Dermis microvascular lymphatic vessel endothelial cell (primary cell): Measurements from ENCODE around the gene RPS6KA6. TPM values are rescaled to one million over a fixed set of nuclear protein-coding genes. Genes with fewer than 3 reads are reported as not detected.
"Not testable (repeated sequence)": the region's sequence is repeated elsewhere in the genome, so short reads cannot be mapped to it uniquely, and the experiment has no call there.

Experiments used
- DNase-seq, 2 donors: peaks; one replicate each; pipeline versions ENCODE4 v3.0.0 to v3.0.0-alpha.2; 2010; ENCODE audit warnings: low read depth in 2 of 2
- total RNA-seq: library from RNA; depleted of rRNA; stranded (reverse); fragments of >200 nt; gene quantifications from 2 replicates; pipeline ENCODE4 v1.2.1, GENCODE V29; 2014

Gene RPS6KA6
- total RNA-seq, 1 donor from 2014 or later = 0.51 TPM

DNA sequence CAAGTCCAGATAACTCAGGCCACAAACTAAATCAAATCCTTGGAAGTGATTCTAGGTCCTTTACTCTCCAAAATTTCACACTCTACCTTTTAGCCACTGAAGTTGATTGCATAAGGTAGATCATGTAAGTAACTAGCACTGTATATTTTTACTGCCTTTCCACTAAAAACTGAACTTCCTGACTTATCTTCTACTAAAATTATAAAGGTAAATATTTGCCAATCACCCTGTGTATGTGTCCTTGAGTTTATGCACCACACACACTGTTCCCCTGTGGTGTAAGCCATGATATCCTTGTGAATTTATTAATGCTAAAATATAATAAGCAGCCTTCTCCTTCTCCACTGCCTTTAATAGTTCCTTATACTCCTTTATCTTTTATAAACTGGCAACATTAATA is 25.6 kb downstream of the RPS6KA6 start:
- no peak for DNase-seq

DNA sequence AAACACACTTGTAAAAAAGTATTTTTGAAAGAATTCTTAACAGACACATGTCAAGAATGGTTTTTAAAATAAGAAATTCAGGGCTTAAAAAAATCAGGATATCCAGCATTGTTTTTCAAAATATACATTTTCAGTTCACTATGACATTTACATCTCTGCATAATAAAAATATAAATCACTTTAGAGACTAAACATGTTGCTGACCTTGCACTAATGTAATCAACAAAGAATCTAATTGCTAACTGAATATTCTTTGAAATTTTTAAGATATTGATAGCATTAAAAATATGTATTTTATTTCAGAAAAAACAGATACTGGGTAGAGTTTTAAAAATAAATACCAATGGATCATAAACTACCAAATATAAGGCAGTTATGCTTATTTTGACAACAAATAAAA is 26.4 kb downstream of the RPS6KA6 start:
- DNase-seq = no peak

DNA sequence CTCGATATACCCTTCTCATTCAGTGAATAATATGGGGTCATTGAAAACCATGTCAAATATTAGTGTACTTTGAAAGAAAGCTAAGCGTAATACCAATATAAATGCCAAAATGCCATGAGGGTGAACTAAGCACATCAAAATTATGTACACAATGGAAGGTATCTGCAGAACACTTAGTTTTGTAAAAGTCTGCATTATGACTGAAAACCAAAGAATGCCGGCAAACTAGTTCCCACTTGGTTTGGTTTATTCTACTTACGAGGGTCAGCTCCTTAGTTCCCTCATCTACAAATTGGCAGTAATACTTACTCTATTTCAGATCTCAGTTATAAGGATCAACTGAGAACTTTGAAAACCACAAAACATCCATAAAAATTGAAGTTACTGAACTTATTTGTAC is 27.3 kb downstream of the RPS6KA6 start:
- DNase-seq = no peak

DNA sequence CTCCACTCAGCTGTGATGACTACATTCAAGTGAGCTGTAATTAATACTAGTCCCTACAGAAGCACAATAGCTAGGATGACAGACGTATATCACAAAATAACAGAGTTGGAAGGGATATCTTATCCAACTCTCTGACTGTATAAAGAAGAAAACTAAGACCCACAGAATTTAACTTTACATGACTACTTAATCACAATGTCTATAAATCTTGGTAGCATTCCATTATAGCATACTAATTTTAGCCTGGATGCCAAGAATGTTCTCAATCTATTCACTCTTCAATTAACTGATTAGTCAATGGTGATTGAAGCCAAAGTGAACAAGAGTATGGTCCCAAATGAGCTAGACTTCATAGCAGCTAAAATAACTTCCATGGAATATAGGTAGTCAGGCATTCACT is 31.2 kb downstream of the RPS6KA6 start:
- no peak for DNase-seq

DNA sequence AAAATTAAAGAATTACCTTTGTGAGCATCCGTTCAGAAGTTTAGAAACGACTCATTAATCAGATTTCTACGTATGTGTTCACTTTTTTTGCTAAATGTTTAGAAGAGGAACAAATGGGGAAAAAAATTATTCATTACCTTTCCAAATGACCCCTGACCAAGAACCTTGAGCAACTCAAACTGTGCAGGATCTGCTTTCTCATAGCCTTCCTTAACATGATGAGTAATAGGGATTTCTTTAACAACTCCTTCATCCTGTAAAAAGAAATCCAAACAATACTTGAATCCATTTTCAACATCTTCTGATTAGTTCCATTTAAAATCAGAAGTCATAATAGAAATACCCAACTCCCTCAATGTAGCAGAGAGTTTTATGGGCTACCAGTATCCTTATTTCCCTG is 32.1 kb downstream of the RPS6KA6 start:
- DNase-seq = no peak

DNA sequence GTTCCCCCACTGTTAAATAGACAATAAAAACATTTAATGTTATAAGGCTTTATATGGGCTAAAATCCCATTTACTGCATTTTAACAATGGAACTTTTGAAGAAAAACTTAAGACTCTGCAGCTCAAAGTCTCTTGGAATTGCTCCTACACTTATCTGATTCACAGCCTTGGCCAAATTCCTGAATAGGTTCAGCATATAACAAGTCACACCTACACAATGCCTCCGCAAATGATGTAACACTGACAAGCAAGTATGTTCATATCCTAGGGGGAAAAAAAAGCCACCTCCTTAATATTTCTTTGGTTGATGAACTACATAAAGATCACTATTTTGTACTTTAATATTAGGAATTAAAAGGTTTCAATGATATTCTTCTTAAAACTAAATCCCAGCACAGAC is 34.5 kb downstream of the RPS6KA6 start:
- DNase-seq = no peak

DNA sequence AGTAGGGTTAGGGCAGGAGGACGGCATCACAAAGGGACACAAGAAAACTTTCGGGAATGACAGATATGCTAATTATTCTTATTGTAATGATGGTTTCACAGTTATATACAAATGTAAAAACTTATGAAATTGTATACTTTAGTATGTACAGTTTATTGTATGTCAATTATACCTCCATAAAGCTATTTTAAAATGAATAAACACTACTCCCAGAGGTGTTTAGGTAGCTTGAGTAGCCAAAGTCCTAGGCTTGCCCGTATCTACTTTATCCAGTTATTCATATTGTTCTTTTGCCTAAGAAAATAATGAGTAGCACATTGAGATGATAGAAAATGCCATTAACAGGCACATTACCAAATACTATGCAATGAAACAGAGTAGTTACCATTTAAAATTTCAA is 43.0 kb downstream of the RPS6KA6 start:
- DNase-seq = no peak

DNA sequence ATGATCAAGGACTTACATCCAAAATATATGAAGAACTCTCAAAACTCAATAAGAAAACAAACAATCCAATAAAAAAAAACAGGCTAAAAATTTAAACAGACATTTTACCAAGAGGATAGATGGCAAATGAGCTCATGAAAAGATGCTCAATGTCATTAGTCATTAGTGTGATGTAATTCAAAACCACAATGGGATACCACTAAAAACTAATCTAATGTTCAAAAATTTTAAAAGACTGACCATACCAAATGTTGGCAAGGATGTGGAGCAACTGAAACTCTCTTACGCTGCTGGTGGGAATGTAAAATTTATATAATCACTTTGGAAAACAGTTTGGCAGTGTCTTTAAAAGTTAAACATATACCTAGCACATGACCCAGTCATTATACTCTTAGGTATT is 43.7 kb downstream of the RPS6KA6 start:
- DNase-seq = no peak

DNA sequence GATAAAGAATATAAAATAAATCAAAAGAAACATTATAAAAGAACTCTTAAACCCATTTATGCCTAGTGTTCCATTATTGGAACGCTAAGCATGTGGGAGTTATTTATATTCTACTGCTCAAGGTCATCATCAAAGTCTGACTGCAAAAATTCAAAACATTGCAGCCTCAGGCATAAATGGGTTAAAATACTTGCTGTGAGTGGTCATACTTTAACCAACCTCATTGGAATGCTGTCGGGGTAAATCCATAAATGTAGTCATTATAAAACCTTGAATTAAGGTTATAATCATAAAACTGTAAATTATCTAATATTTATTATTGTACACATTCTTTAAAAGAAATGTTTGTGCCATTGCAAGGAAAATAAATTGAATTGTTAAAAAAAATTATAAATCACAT is 55.0 kb downstream of the RPS6KA6 start:
- no peak for DNase-seq

DNA sequence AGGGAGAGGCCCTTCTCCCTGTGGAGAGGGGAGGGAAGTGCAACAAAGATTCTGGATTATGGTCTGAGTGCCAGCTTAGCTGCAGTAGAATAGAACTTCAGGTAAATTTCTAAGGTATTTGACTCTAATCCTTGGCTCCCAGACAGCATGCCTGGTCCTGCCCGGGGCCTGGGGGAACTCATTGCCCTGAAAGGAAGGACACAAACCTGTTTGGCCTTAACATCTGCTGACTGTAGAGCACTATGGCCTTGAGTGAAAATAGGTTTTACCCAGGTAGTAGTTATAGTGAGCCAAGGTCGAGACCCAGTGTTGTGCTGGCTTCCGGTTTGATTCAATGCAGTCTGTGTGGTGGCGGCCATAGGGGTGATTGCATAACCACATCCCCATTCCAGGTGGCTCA is 64.4 kb downstream of the RPS6KA6 start:
- DNase-seq = no peak

DNA sequence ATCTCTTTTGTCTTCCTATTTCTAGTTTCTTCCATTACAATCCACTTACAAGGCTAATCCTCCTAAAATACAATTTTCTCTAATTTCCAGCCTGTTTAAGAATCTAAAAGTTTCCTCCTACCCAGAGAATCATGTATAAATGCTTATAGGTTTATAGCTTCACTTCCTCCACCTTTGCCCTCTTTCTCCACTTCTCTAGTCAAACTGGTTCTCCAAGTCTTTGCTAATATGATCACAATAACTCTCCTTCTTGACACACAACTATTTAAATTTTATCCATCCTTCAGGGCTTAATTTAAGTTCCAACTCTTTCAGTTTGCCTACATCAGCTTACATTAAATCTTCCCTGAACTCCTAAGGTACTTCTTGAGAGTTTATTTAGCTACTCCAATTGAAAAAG is 69.2 kb downstream of the RPS6KA6 start:
- no peak for DNase-seq

DNA sequence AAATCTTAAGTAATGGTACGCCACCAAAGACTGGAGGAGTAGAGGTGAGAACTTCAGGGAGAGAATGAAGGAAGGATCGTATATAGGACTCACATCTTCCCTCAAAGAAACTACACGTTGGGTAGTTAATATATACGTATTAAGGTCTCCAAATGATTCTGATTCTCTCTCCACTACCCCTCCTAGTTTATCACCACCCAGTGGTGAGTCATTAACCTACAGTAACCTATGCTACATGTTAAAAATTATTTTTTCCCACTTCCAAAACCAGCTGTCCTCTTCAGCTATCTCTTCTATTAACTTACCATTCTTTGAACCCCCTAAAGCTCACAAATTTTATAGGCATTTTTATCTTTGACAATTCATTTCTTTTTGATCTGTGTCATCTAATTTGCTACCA is 69.7 kb downstream of the RPS6KA6 start:
- DNase-seq = no peak

DNA sequence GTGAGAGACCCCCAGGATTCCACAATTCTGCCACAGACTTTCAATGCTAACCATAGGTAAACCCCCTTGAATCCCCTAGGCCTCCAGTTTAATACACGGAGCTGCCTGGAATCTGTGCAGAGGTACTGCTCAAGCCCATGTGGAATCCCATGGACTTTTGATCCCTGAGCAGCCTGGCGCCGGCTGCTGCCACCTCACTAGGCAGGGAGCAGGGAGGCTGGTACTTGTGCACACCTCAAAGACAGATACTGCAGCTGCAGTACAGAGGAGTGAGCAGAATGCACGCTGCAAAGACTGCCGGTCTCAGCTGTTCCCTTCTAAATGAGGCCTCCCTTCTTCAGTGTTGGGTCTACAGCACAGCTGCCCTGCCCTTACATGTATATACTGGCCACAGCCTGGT is 79.4 kb downstream of the RPS6KA6 start:
- no peak for DNase-seq

DNA sequence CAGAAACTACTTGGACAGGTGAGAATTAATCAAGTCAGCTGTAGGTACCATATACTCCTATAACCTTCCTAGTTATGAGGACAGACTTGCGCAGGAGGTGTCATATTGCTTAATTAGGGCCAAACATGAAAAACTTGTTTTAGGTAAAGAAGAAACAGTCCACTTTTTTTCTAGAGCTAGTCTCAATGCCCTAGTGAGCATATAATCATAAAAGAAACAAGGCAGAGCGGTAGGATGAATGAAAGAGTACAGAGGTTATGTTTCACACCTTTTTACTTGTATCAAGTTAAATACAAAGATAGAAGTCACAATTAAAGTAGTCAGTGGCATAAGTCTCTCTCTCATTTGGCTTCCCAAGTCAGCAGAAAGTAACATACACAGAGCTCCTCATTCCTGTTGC is 88.9 kb downstream of the RPS6KA6 start:
- no peak for DNase-seq

DNA sequence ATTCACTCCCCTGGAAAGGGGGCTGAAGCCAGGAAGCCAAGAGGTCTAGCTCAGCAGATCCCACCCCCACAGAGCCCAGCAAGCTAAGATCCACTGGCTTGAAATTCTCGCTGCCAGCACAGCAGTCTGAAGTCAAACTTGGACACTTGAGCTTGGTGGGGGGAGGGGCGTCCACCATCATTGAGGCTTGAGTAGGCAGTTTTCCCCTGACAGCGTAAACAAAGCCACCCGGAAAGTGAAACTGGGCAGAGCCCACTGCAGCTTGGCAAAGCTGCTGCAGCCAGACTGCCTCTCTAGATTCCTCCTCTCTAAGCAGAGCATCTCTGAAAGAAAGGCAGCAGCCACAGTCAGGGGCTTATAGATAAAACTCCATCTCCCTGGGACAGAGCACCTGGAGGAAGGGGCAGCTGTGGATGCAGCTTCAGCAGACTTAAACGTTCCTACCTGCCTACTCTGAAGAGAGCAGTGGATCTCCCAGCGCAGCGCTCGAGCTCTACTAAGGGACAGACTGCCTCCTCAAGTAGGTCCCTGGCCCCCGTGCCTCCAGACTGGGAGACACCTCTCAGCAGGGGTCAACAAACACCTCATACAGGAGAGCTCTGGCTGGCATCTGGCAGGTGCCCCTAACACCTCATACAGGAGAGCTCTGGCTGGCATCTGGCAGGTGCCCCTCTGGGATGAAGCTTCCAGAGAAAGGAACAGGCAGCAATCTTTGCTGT is 108.4 kb downstream of the RPS6KA6 start:
- not testable (repeated sequence) for DNase-seq

DNA sequence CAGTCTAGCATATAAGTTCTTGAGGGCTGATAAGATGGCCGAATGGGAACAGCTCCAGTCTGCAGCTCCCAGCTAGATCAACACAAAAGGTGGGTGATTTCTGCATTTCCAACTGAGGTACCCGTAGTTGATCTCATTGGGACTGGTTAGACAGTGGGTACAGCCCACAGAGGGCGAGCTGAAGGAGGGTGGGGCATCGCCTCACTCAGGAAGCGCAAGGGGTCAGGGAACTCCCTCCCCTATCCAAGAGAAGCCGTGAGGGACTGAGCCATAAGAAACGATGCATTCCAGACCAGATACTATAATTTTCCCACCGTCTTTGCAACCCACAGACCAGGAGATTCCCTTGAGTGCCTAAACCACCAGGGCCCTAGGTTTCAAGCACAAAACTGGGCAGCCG is 109.0 kb downstream of the RPS6KA6 start:
- DNase-seq = no peak

DNA sequence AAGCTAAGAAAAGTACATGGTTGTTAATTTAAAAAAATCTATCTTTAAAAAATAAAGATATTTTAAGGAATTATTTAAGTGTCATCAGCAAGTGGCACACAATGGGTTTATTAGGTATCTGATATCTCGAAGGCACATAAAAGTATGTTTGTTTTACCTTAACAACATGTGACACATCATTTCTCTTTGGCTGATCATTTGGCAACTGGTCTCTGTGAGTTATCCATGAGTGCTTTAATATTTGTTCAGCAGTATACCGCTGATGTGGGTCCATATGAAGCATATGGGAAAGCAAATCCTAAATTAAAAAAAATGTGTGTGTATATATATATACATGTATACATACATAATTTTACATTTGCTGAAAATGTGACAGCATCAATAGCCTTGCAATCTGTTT is 123.2 kb downstream of the RPS6KA6 start:
- no peak for DNase-seq

DNA sequence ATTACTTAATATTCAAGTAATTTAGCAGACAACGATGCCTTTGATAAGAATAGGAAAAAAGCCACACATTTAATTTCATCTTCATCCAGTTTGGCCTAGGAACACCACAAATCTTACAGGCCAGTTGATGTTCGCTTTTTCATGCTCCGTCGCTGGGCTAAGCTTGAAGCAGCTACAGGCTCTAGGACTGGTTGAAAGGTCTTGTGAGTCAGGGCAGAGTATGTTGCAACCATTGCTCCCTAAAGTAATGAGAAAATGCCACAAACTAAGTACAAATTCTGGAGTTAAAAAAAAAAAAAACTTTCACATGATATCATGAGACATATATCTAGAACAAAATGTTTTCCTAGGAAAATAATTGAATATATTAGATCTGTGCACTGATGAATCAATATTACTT is 123.8 kb downstream of the RPS6KA6 start:
- no peak for DNase-seq

DNA sequence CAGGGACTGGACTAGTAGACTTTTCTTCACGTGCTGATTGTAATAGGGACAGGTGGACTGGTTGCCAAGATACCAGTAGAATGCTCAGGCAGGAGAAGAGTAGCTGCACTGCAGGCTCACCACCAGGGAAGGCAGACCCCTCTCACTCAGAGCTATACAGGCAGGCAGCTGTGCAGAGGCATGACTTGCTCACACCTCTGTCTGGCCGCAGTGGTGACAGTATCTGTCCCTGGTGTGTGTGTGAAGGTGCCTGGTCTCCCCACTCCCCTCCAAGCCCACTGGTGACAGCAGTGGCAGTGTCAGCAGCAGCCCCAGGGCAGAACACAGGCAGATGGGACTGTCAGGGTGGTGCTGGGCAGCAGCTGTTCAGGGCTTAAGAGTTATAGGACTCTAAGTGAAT is 140.7 kb downstream of the RPS6KA6 start:
- no peak for DNase-seq

DNA sequence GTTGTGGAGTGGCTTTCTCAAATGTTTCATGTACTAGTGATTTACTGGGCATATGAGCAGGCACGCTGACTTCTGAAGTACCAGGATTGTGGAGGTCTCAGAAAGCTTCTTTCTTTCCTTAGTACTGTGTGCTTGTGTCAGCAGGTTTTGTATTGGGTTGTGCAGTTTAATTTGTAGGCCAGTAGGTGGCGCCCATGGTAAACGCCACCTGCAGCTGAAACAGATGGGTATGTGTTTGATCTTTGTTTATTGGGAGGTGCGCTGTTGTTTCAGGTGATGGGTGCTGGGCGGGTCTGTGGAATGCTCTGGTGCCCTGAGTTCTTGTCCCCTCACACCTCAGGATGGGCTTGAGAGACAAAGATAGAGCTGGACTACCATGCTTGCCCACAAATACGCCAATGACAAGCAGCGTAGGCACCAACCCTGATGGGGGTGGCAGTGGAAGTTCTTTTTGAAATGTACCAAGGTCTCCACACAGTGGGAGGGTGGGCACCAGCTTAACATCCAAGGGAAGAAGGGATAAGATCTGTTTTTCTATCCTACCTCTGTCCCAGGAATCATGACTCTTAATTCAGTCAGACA is 141.5 kb downstream of the RPS6KA6 start:
- peak; percentile 7 to 41 for DNase-seq

DNA sequence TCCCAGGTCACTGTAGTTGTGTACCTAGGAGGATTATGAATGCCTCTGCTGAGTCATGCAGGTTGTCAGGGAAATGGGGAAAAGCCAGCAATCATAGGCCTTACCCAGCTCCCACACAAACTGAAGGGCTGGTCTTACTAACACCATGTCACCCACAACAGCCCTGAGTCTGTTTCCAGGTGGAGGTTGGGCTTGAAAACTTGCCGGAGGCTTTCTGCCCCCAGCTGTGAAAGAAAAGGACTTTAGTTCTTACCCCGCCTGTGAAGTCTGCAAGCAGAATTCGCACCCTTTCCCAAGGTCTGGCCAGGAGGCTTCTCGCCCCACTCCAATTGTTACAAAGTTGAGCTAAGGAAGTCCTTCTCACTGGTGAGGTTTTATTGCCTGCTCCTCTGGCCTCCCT is 143.9 kb downstream of the RPS6KA6 start:
- DNase-seq = no peak
